Stomach smooth muscle (tissue), 2 donors: Measurements from ENCODE around the gene PDE4B.

Source experiments
- H3K27ac ChIP-seq: one replicate; pipeline ENCODE4 v1.7.0; 2013; ENCODE audit warnings: mild to moderate bottlenecking, low read length, inconsistent platforms
- H3K27me3 ChIP-seq, 2 donors: one replicate each; pipeline ENCODE4 v1.7.0; 2013; ENCODE audit warnings: low read length in 2 of 2; ENCODE audit not compliant: insufficient read depth in 2 of 2, control insufficient read depth in 1 of 2
- H3K36me3 ChIP-seq, 2 donors: one replicate each; pipeline ENCODE4 v1.7.0; 2013; ENCODE audit warnings: low read length in 2 of 2; ENCODE audit not compliant: control insufficient read depth in 2 of 2, insufficient read depth in 2 of 2
- H3K4me1 ChIP-seq: one replicate; pipeline ENCODE4 v1.7.0; 2013; ENCODE audit warnings: low read length; ENCODE audit not compliant: control insufficient read depth, insufficient read depth
- H3K4me3 ChIP-seq, 2 donors: one replicate each; pipeline ENCODE4 v1.7.0; 2013; ENCODE audit warnings: low read length in 2 of 2
- H3K9ac ChIP-seq, 2 donors: one replicate each; pipeline ENCODE4 v1.7.0; 2013; ENCODE audit warnings: low read length in 2 of 2, mild to moderate bottlenecking in 1 of 2
- H3K9me3 ChIP-seq, 2 donors: one replicate each; pipeline ENCODE4 v1.7.0; 2013; ENCODE audit warnings: low read length in 2 of 2; ENCODE audit not compliant: control insufficient read depth in 2 of 2
- donor health status: healthy.
- donor health status: Pancreatic carcinoma.

PDE4B gene

GRCh38 chr1:66383168-66383567 lies 590.5 kb downstream of the PDE4B start:
- H3K27ac ChIP-seq: no peak overlapping the region
- no peak overlapping the region for H3K4me3 ChIP-seq
- H3K4me1 ChIP-seq: no peaks in the 10 kb centered on the region
- H3K9me3 ChIP-seq: peaks cover 0 to 5% of the 10 kb centered on the region in 2 donors
- no peaks in the 10 kb centered on the region for H3K27me3 ChIP-seq
- H3K36me3 ChIP-seq: no peaks in the 10 kb centered on the region
- no peak overlapping the region for H3K9ac ChIP-seq

DNA sequence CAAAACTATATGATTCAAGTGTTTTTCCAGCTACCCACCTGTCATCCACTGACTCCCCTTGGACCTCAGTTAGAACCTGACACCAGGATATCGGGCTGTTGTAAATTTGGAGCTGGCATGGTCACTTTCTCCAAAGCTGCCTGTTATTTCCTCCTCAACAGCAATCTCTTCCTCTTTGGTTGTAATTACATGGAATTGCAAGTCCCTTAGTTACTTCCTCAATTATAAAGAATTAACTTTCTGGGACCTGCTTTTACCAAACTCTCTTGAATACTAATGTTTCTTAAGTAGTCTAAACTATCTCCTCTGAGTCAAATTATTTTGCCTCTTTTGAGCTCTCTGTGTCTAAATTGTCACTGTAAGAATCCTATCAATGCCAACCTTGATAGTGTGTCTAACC lies 590.9 kb downstream of the PDE4B start:
- Histone ChIP-seq H3K4me3 (no peak overlapping the region), H3K9ac (no peak overlapping the region), H3K27ac (no peak overlapping the region)

DNA sequence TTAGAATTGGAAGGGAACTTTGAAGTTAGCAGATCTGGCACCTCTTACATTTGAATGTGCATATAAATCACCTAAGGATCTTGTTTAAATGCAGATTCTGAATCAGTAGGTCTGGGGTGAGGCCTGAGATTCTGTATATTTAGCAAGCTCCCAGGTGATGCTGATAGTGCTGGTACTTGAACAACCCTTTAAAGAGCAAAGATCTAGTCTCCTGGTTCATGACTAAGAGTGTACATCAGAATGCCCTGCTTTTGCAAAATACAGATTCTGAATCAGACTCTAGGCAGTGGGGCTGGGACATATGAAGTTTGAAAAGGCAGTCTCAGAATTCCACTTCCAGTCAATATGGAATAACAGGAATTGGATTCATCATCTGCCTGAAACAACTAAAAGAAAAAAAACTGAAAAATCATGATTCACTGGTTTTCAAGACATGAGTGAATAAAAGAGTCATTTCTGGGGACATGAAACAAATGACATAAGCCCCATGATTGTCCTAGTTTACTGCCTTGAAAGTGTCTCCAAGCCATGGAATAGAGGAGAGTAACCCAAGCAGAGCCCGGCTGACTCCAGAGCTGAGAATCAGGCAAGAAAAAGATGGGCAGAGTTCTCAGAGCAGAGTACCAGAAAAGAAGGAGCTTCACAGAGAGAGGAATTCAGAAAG lies 591.7 kb downstream of the PDE4B start:
- Histone ChIP-seq H3K4me3 (no peak overlapping the region), H3K36me3 (no peaks in the 10 kb centered on the region), H3K9ac (no peak overlapping the region), H3K4me1 (no peaks in the 10 kb centered on the region), H3K27ac (no peak overlapping the region), H3K27me3 (no peaks in the 10 kb centered on the region), H3K9me3 (peaks cover 0 to 5% of the 10 kb centered on the region in 2 donors)

More for the DNA sequence above, 590.9 kb downstream of the PDE4B start:
- Histone ChIP-seq H3K4me1 (no peaks in the 10 kb centered on the region), H3K9me3 (peaks cover 0 to 5% of the 10 kb centered on the region in 2 donors), H3K27me3 (no peaks in the 10 kb centered on the region), H3K36me3 (no peaks in the 10 kb centered on the region)

- Histone ChIP-seq H3K36me3 (no peaks in the 10 kb centered on the region), H3K4me3 (no peak overlapping the region), H3K9me3 (peaks cover 0 to 7% of the 10 kb centered on the region in 2 donors), H3K4me1 (no peaks in the 10 kb centered on the region), H3K9ac (no peak overlapping the region), H3K27ac (no peak overlapping the region), H3K27me3 (no peaks in the 10 kb centered on the region)
Observed at GRCh38 chr1:66386712-66387111, 594.0 kb downstream of the PDE4B start.

DNA sequence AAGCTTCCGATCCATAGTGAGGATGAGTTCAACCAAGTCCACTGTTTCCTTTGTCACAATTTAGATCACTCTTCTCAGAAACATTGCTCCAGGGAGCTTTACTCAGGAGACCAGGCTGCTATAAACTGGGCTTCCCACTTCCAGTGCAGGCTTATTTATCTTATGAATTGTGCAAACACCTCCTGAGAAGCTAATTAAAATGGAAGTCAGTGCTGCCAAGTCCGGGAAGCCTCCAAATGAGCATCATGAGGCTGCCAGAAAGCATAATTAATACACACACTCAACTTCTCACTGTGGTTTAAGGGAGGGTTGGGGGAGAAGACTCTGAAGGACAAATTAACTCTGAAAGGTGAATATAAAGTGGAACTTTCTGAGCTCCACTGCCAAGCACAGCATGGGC lies 596.2 kb downstream of the PDE4B start:
- no peak overlapping the region for H3K9ac ChIP-seq
- no peaks in the 10 kb centered on the region for H3K36me3 ChIP-seq
- no peak overlapping the region for H3K4me3 ChIP-seq
- H3K4me1 ChIP-seq: no peaks in the 10 kb centered on the region
- peaks cover 0 to 7% of the 10 kb centered on the region in 2 donors for H3K9me3 ChIP-seq
- H3K27ac ChIP-seq: no peak overlapping the region
- H3K27me3 ChIP-seq: no peaks in the 10 kb centered on the region

DNA sequence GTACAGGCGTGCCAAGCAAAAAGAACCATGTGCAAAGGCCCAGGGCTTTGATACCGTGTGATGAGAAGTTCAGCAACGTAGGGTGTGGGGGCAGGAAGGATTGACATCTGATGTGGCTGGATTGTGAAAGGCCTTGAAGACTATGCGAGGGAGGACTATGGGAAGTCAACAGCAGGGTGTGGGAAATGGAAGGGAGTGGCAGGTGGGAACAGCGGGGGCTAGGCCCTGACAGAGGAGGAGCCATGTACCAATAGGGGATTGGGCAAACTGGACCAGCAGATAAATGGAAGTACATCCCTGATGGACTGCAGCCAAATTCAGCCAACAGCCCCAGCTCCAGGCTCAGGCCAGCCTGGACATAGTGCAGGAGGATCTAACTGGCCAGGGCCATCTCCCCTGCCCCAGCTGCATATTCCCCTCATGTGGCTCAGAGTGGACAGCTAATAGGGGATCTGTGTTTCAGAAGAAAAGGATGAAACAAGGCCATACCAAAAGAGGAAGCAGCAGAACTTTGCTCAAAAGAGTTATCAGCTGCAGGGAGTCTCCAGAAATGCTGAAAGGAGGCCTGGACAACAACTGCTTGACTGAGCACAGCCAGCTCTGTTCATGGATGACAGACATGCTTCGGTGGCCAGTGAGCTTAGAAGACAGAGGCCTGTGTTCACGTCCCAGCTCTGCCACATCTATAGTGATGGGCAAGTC lies 601.0 kb downstream of the PDE4B start:
- Histone ChIP-seq H3K4me3 (no peak overlapping the region), H3K9me3 (peaks cover 0 to 3% of the 10 kb centered on the region in 2 donors), H3K36me3 (no peaks in the 10 kb centered on the region), H3K27ac (no peak overlapping the region), H3K27me3 (no peaks in the 10 kb centered on the region), H3K9ac (no peak overlapping the region), H3K4me1 (peaks cover 5% of the 10 kb centered on the region)

- Histone ChIP-seq H3K9me3 (peaks cover 0 to 3% of the 10 kb centered on the region in 2 donors), H3K9ac (no peak overlapping the region), H3K36me3 (no peaks in the 10 kb centered on the region), H3K4me1 (peaks cover 5% of the 10 kb centered on the region), H3K4me3 (no peak overlapping the region), H3K27me3 (no peaks in the 10 kb centered on the region), H3K27ac (no peak overlapping the region)
Observed at GRCh38 chr1:66394603-66395002, 601.9 kb downstream of the PDE4B start.

GRCh38 chr1:66395202-66396061 lies 602.7 kb downstream of the PDE4B start:
- peak overlapping the region; percentile 41 for H3K27ac ChIP-seq
- H3K9me3 ChIP-seq: peaks cover 0 to 3% of the 10 kb centered on the region in 2 donors
- no peaks in the 10 kb centered on the region for H3K27me3 ChIP-seq
- no peak overlapping the region for H3K9ac ChIP-seq
- no peak overlapping the region for H3K4me3 ChIP-seq
- H3K4me1 ChIP-seq: peaks cover 5% of the 10 kb centered on the region
- no peaks in the 10 kb centered on the region for H3K36me3 ChIP-seq

DNA sequence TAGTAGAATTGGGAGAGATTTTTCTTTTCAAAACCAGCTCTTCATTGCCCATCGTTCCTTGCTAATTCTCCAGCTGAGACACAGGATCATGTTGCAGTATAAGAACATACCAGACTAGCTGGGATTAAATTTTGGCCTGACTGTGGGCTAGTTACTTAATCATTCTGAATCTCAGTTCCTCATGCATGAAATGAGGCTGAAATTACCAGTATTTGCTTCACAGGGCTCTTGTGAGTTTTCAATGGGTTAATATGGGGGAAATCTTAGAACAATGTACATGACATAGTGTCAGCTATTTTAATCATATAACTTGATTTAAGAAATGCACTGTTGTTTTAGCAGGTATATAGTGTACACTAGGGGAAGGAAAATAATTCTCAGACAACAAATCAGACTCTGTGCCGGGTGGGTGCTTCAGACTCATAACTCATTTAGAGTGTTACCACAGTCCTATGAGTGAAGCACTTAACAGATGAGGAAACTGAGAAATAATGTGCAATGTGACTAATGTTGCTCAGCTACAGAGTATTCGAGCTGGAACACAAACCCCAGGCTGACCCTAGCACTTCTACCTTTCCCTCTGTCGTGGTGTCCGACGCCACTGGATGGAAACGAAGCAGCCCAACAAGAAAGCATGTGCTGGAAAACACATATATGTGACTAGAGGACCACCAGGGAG lies 603.7 kb downstream of the PDE4B start:
- peaks cover 5% of the 10 kb centered on the region for H3K4me1 ChIP-seq

DNA sequence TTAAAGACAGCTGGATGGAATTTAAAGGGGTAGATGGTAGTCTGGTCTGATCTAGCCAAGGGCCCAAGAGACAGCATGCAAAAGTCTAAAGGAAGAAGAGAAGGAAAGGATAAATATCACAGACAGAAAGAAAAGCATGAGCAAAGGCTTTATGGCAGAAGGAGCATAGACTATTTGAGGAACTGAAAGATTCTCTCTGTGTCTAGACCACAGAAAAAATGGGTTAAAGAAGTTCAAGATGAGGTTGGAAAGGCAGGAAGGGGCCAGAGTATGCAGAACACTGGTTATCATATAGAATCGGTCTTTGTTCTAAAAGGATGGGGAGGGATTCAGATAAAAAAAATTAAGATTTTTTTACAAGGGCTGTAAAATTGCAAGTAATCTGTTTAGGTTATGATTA lies 604.5 kb downstream of the PDE4B start:
- no peak overlapping the region for H3K9ac ChIP-seq
- no peak overlapping the region for H3K27ac ChIP-seq
- peaks cover 5% of the 10 kb centered on the region for H3K4me1 ChIP-seq

More for the DNA sequence above, 603.7 kb downstream of the PDE4B start:
- Histone ChIP-seq H3K9me3 (no peaks in the 10 kb centered on the region), H3K27me3 (no peaks in the 10 kb centered on the region), H3K9ac (no peak overlapping the region), H3K36me3 (no peaks in the 10 kb centered on the region), H3K27ac (peak overlapping the region; percentile 41), H3K4me3 (no peak overlapping the region)

More for the DNA sequence above, 604.5 kb downstream of the PDE4B start:
- Histone ChIP-seq H3K4me3 (no peak overlapping the region), H3K9me3 (no peaks in the 10 kb centered on the region), H3K36me3 (no peaks in the 10 kb centered on the region), H3K27me3 (no peaks in the 10 kb centered on the region)
